Adrenal gland (tissue), 12 donors: ENCODE results near the gene PTPRN2. TPM values are rescaled to one million over a fixed set of nuclear protein-coding genes. Genes with fewer than 3 reads are reported as not detected.

Source experiments
- DNase-seq, 7 donors: peaks; one replicate each; pipeline ENCODE4 v3.0.0-alpha.2; 2019 to 2020
- H3K27ac ChIP-seq, 5 donors: fragments of 200-600 bp; sonication (generic) in 4 of 5; 1 replicate in 3 of 5; 2 replicates in 2 of 5; pipeline versions ENCODE4 v1.5.1 to v1.8.0; 2016 to 2020; ENCODE audit warnings: mild to moderate bottlenecking in 1 of 5
- H3K27me3 ChIP-seq: fragments of 200-600 bp; 2 replicates; pipeline ENCODE4 v1.8.0; 2021
- H3K36me3 ChIP-seq, 2 donors: fragments of 200-600 bp; replicated peaks in 1 of 2; 1 replicate in 1 of 2; 2 replicates in 1 of 2; pipeline versions ENCODE4 v1.5.1 to v1.8.0; 2018 to 2022
- H3K4me1 ChIP-seq, 2 donors: fragments of 200-600 bp; replicated peaks in 1 of 2; 1 replicate in 1 of 2; 2 replicates in 1 of 2; pipeline versions ENCODE4 v1.5.1 to v1.8.0; 2018 to 2021
- H3K4me3 ChIP-seq, 4 donors: fragments of 200-600 bp; sonication (generic) in 3 of 4; one replicate each; pipeline ENCODE4 v1.5.1; 2016 to 2018
- H3K9me3 ChIP-seq, 3 donors: fragments of 200-600 bp; sonication (generic) in 1 of 3; replicated peaks in 1 of 3; 1 replicate in 2 of 3; 2 replicates in 1 of 3; pipeline versions ENCODE4 v1.5.1 to v1.8.0; 2016 to 2021
- CTCF ChIP-seq, 6 experiments: fragments of 450-650 bp in 4 of 6; fragments of 200-600 bp in 2 of 6; sonication (generic) in 1 of 6; IDR thresholded peaks; 1 replicate in 5 of 6; 2 replicates in 1 of 6; pipeline versions ENCODE4 v1.5.1 to v1.8.0; 2016 to 2021; ENCODE audit warnings: antibody characterized with exemption in 6 of 6, mild to moderate bottlenecking in 2 of 6, moderate library complexity in 1 of 6
- POLR2A ChIP-seq, 2 donors: fragments of 450-650 bp; IDR thresholded peaks; one replicate each; pipeline ENCODE4 v1.6.1; 2017; ENCODE audit warnings: antibody characterized with exemption in 2 of 2, mild to moderate bottlenecking in 2 of 2, moderate library complexity in 1 of 2
- WGBS, 4 donors: extraction: QIAGEN DNeasy Blood & Tissue Kit in 2 of 4; methylation state at CpG; one replicate each; pipeline versions ENCODE4 v1.1.5 to v1.1.7; 2013 to 2017; 5-methylcytosine and 5-hydroxymethylcytosine counted together
- intact Hi-C, 2 donors: fragments of 100-400 bp; cut with DNase I; formaldehyde crosslinking; loops; one replicate each; pipeline versions ENCODE4 v1.14.1 to v1.15.0; 2022 to 2023
- polyA plus RNA-seq, 3 donors: library from polyadenylated mRNA; stranded (reverse); fragments of 200-250 nt in 2 of 3; fragments of 350-450 nt in 1 of 3; fragmentation: Illumina TruSeq in 1 of 3; extraction: RNeasy Lipid Tissue Mini Kit (QIAGEN cat#74804) in 1 of 3; gene quantifications; one replicate each; pipeline ENCODE4 v1.2.3, GENCODE V29; 2013 to 2014
- total RNA-seq, 9 donors: library from RNA; depleted of rRNA in 4 of 9; stranded (reverse); fragments of >200 nt in 4 of 9; fragments of 120-200 nt in 1 of 9; fragmentation: NEBNext Ultra II Directional in 1 of 9; extraction: Animal tissue kit (Norgen Biotek cat#: 25700) in 1 of 9; gene quantifications; one replicate each; pipeline versions ENCODE4 v1.1.0 to v1.2.4, GENCODE V29; 2013 to 2023
- donor health status: healthy with polysubstance abuse.
- donor health status: Bipolar disorder and iron deficiency.
- donor health status: DM: yes; HTN: yes; CAD: no.
- donor health status: DM: no; HTN: no; CAD: no.
- donor health status: DM: no; HTN: no; CAD: no.
- donor health status: DM: yes; HTN: yes; CAD: no.

Gene PTPRN2
- total and polyA plus RNA-seq, 12 donors, result 2.2 to 16.2 (median 3.4) TPM

GRCh38 chr7:158127241-158127640 is 460.4 kb downstream of the PTPRN2 start:
- Histone ChIP-seq H3K27ac (no peak overlapping the region), H3K9me3 (no peaks in the 10 kb centered on the region), H3K27me3 (no peaks in the 10 kb centered on the region), H3K36me3 (no peaks in the 10 kb centered on the region), H3K4me3 (no peak overlapping the region), H3K4me1 (no peaks in the 10 kb centered on the region)
- no peak for DNase-seq
- WGBS, 4 donors, result 86 to 91% (median 89%) methylated on average over 13 to 15 of the region's 15 CpGs
- TF ChIP-seq POLR2A (IDR thresholded peaks at IDR 0.05) (no peak), CTCF (IDR thresholded peaks at IDR 0.05) (no peak)
- intact Hi-C loops, result no loop called here

DNA sequence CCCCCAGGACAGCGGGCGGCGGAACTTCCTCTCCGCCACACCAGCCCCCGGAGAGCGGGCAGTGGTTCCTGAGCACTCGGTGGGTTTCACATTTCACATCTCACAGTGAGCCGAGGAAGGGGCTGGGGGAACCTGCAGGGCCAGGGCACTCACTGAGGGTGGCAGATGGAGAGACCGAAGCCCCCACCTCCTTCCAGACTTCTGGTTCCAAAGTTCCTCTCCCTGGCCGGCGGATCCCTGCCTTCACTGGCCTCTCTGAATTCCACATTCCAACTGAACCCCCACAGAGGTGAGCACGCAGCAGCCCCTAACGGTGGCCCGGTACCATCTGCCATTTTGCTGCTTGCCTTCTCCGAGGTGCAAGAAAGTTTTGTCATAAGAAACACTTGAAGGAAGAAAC is 461.0 kb downstream of the PTPRN2 start:
- H3K4me1 ChIP-seq, result no peaks in the 10 kb centered on the region
- H3K36me3 ChIP-seq, result no peaks in the 10 kb centered on the region
- intact Hi-C loops, result no loop called here
- no peak overlapping the region for H3K4me3 ChIP-seq
- H3K9me3 ChIP-seq, result no peaks in the 10 kb centered on the region
- no peak overlapping the region for H3K27ac ChIP-seq
- WGBS, 4 donors, result 89 to 95% (median 94%) methylated on average over 5 to 15 of the region's 15 CpGs
- H3K27me3 ChIP-seq, result no peaks in the 10 kb centered on the region
- no peak for DNase-seq
- no peak for TF ChIP-seq CTCF (IDR thresholded peaks at IDR 0.05)
- no peak for TF ChIP-seq POLR2A (IDR thresholded peaks at IDR 0.05)

DNA sequence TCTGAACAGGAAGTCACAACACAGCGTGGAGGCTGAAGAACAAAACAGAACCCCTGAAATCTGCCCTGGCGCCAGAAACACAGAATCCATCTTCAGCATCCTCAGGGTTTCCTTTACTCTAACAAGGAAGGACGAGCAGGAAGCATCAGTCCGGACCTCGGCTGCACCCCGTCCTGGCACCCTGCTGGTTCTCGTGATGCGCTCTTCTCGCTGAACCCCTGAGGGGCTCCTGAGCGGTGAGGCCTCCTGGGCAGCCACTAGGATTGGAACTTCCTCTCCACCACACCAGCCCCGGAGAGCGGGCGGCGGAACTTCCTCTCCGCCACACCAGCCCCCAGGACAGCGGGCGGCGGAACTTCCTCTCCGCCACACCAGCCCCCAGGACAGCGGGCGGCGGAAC is 461.9 kb downstream of the PTPRN2 start:
- no peaks in the 10 kb centered on the region for H3K4me1 ChIP-seq
- H3K4me3 ChIP-seq, result no peak overlapping the region
- H3K36me3 ChIP-seq, result no peaks in the 10 kb centered on the region
- DNase-seq, result no peak
- TF ChIP-seq CTCF (IDR thresholded peaks at IDR 0.05), result no peak
- no peak for TF ChIP-seq POLR2A (IDR thresholded peaks at IDR 0.05)
- intact Hi-C loops, result no loop called here
- 89 to 94% (median 92%) methylated on average over 10 to 19 of the region's 22 CpGs for WGBS, 4 donors
- H3K27me3 ChIP-seq, result no peaks in the 10 kb centered on the region
- H3K27ac ChIP-seq, result no peak overlapping the region
- no peaks in the 10 kb centered on the region for H3K9me3 ChIP-seq

GRCh38 chr7:158125091-158125490 is 462.5 kb downstream of the PTPRN2 start:
- no peak for DNase-seq
- TF ChIP-seq CTCF (IDR thresholded peaks at IDR 0.05), result no peak
- TF ChIP-seq POLR2A (IDR thresholded peaks at IDR 0.05), result no peak
- intact Hi-C loops, result no loop called here
- H3K27ac ChIP-seq, result no peak overlapping the region
- no peak overlapping the region for H3K4me3 ChIP-seq
- no peaks in the 10 kb centered on the region for H3K36me3 ChIP-seq
- no peaks in the 10 kb centered on the region for H3K4me1 ChIP-seq
- no peaks in the 10 kb centered on the region for H3K9me3 ChIP-seq
- WGBS, 4 donors, result 77 to 87% (median 86%) methylated on average over 17 of the region's 17 CpGs
- no peaks in the 10 kb centered on the region for H3K27me3 ChIP-seq
